ENCODE measurements around the gene NCOA6. TPM values are rescaled to one million over a fixed set of nuclear protein-coding genes. Genes with fewer than 3 reads are reported as not detected.
"Not testable (repeated sequence)": the region's sequence is repeated elsewhere in the genome, so short reads cannot be mapped to it uniquely, and the experiment has no call there.

NCOA6 gene
- total RNA-seq, 1 donor from 2014 or later, result 29.1 TPM

- no peak overlapping the region for H3K4me3 Mint-ChIP-seq (ENCODE audit: low read depth)
Measured at GRCh38 chr20:34820805-34821578, 4.5 kb downstream of the NCOA6 start.

GRCh38 chr20:34817801-34818200, 7.7 kb downstream of the NCOA6 start:
- Mint-ChIP-seq H3K4me1 (ENCODE audit: low read depth) (peaks cover 17% of the 10 kb centered on the region), H3K27ac (no peak overlapping the region), H3K4me3 (ENCODE audit: low read depth) (no peak overlapping the region), H3K27me3 (ENCODE audit: low read depth) (no peaks in the 10 kb centered on the region), H3K36me3 (ENCODE audit: low read depth) (peaks cover 8% of the 10 kb centered on the region), H3K9me3 (no peaks in the 10 kb centered on the region)
- intact Hi-C loops (cut with micrococcal nuclease), result no loop called here
- DNase-seq (ENCODE audit: low spot score), result no peak

More at GRCh38 chr20:34820805-34821578, 4.5 kb downstream of the NCOA6 start:
- H3K9me3 Mint-ChIP-seq, result no peaks in the 10 kb centered on the region
- H3K27ac Mint-ChIP-seq, result no peak overlapping the region
- peaks cover 29% of the 10 kb centered on the region for H3K4me1 Mint-ChIP-seq (ENCODE audit: low read depth)
- no peaks in the 10 kb centered on the region for H3K27me3 Mint-ChIP-seq (ENCODE audit: low read depth)
- intact Hi-C loops (cut with micrococcal nuclease), result loop anchor here (5.0 to 10.0 kb wide), 3 partner anchors 274 to 594 kb away; partner anchors contain the start of genes EDEM2, TRPC4AP and UQCC1
- peaks cover 13% of the 10 kb centered on the region for H3K36me3 Mint-ChIP-seq (ENCODE audit: low read depth)
- DNase-seq (ENCODE audit: low spot score), result no peak

GRCh38 chr20:34817072-34817471, 8.4 kb downstream of the NCOA6 start:
- intact Hi-C loops (cut with micrococcal nuclease), result no loop called here
- no peaks in the 10 kb centered on the region for H3K9me3 Mint-ChIP-seq
- no peak overlapping the region for H3K27ac Mint-ChIP-seq
- H3K36me3 Mint-ChIP-seq (ENCODE audit: low read depth), result peaks cover 4% of the 10 kb centered on the region
- DNase-seq (ENCODE audit: low spot score), result no peak
- no peak overlapping the region for H3K4me3 Mint-ChIP-seq (ENCODE audit: low read depth)
- no peaks in the 10 kb centered on the region for H3K27me3 Mint-ChIP-seq (ENCODE audit: low read depth)
- peaks cover 12% of the 10 kb centered on the region for H3K4me1 Mint-ChIP-seq (ENCODE audit: low read depth)

- intact Hi-C loops (cut with micrococcal nuclease), result no loop called here
- Mint-ChIP-seq H3K27ac (no peak overlapping the region), H3K4me1 (ENCODE audit: low read depth) (peaks cover 6% of the 10 kb centered on the region), H3K36me3 (ENCODE audit: low read depth) (no peaks in the 10 kb centered on the region), H3K4me3 (ENCODE audit: low read depth) (no peak overlapping the region), H3K9me3 (no peaks in the 10 kb centered on the region), H3K27me3 (ENCODE audit: low read depth) (no peaks in the 10 kb centered on the region)
- no peak for DNase-seq (ENCODE audit: low spot score)
Measured at GRCh38 chr20:34815636-34816035, 9.8 kb downstream of the NCOA6 start.

- H3K36me3 Mint-ChIP-seq (ENCODE audit: low read depth), result peaks cover 4% of the 10 kb centered on the region
- no peak for DNase-seq (ENCODE audit: low spot score)
- no peaks in the 10 kb centered on the region for H3K27me3 Mint-ChIP-seq (ENCODE audit: low read depth)
- H3K4me3 Mint-ChIP-seq (ENCODE audit: low read depth), result no peak overlapping the region
- H3K27ac Mint-ChIP-seq, result no peak overlapping the region
- peaks cover 10% of the 10 kb centered on the region for H3K4me1 Mint-ChIP-seq (ENCODE audit: low read depth)
- intact Hi-C loops (cut with micrococcal nuclease), result no loop called here
- no peaks in the 10 kb centered on the region for H3K9me3 Mint-ChIP-seq
Measured at GRCh38 chr20:34808583-34808982, 16.9 kb downstream of the NCOA6 start.

GRCh38 chr20:34807944-34808465, 17.4 kb downstream of the NCOA6 start:
- intact Hi-C loops (cut with micrococcal nuclease); H3K36me3 Mint-ChIP-seq (ENCODE audit: low read depth); DNase-seq (ENCODE audit: low spot score); H3K9me3 Mint-ChIP-seq; H3K4me3 Mint-ChIP-seq (ENCODE audit: low read depth); H3K27ac Mint-ChIP-seq; H3K27me3 Mint-ChIP-seq (ENCODE audit: low read depth): not testable (repeated sequence)
- peaks cover 10% of the 10 kb centered on the region for H3K4me1 Mint-ChIP-seq (ENCODE audit: low read depth)

GRCh38 chr20:34806255-34806654, 19.2 kb downstream of the NCOA6 start:
- H3K36me3 Mint-ChIP-seq (ENCODE audit: low read depth), result peaks cover 10% of the 10 kb centered on the region
- H3K9me3 Mint-ChIP-seq, result no peaks in the 10 kb centered on the region
- no peak for DNase-seq (ENCODE audit: low spot score)
- intact Hi-C loops (cut with micrococcal nuclease), result no loop called here
- H3K4me3 Mint-ChIP-seq (ENCODE audit: low read depth), result no peak overlapping the region
- no peak overlapping the region for H3K27ac Mint-ChIP-seq
- H3K27me3 Mint-ChIP-seq (ENCODE audit: low read depth), result no peaks in the 10 kb centered on the region
- H3K4me1 Mint-ChIP-seq (ENCODE audit: low read depth), result peaks cover 10% of the 10 kb centered on the region

GRCh38 chr20:34798871-34799270, 26.6 kb downstream of the NCOA6 start:
- Mint-ChIP-seq H3K9me3 (no peaks in the 10 kb centered on the region), H3K4me1 (ENCODE audit: low read depth) (peaks cover 7% of the 10 kb centered on the region), H3K36me3 (ENCODE audit: low read depth) (peaks cover 7% of the 10 kb centered on the region), H3K4me3 (ENCODE audit: low read depth) (no peak overlapping the region), H3K27me3 (ENCODE audit: low read depth) (no peaks in the 10 kb centered on the region), H3K27ac (no peak overlapping the region)
- intact Hi-C loops (cut with micrococcal nuclease), result no loop called here
- no peak for DNase-seq (ENCODE audit: low spot score)

- Mint-ChIP-seq H3K27me3 (ENCODE audit: low read depth) (no peaks in the 10 kb centered on the region), H3K27ac (no peak overlapping the region), H3K4me1 (ENCODE audit: low read depth) (peaks cover 7% of the 10 kb centered on the region), H3K9me3 (no peaks in the 10 kb centered on the region), H3K36me3 (ENCODE audit: low read depth) (peaks cover 7% of the 10 kb centered on the region), H3K4me3 (ENCODE audit: low read depth) (no peak overlapping the region)
- intact Hi-C loops (cut with micrococcal nuclease), result no loop called here
- DNase-seq (ENCODE audit: low spot score), result no peak
Measured at GRCh38 chr20:34798328-34798727, 27.1 kb downstream of the NCOA6 start.

GRCh38 chr20:34797012-34797995, 28.1 kb downstream of the NCOA6 start:
- Mint-ChIP-seq H3K27me3 (ENCODE audit: low read depth) (no peaks in the 10 kb centered on the region), H3K4me1 (ENCODE audit: low read depth) (peaks cover 7% of the 10 kb centered on the region), H3K27ac (no peak overlapping the region), H3K9me3 (no peaks in the 10 kb centered on the region), H3K36me3 (ENCODE audit: low read depth) (peaks cover 7% of the 10 kb centered on the region), H3K4me3 (ENCODE audit: low read depth) (no peak overlapping the region)
- intact Hi-C loops (cut with micrococcal nuclease), result no loop called here
- no peak for DNase-seq (ENCODE audit: low spot score)

GRCh38 chr20:34794006-34794585, 31.4 kb downstream of the NCOA6 start:
- DNase-seq (ENCODE audit: low spot score), result no peak
- Mint-ChIP-seq H3K4me1 (ENCODE audit: low read depth) (peaks cover 3% of the 10 kb centered on the region), H3K27me3 (ENCODE audit: low read depth) (no peaks in the 10 kb centered on the region), H3K36me3 (ENCODE audit: low read depth) (peaks cover 9% of the 10 kb centered on the region), H3K9me3 (no peaks in the 10 kb centered on the region), H3K27ac (no peak overlapping the region), H3K4me3 (ENCODE audit: low read depth) (no peak overlapping the region)
- intact Hi-C loops (cut with micrococcal nuclease), result no loop called here

- no peak overlapping the region for H3K27ac Mint-ChIP-seq
- DNase-seq (ENCODE audit: low spot score), result no peak
- H3K4me3 Mint-ChIP-seq (ENCODE audit: low read depth), result no peak overlapping the region
- H3K27me3 Mint-ChIP-seq (ENCODE audit: low read depth), result no peaks in the 10 kb centered on the region
- peaks cover 9% of the 10 kb centered on the region for H3K36me3 Mint-ChIP-seq (ENCODE audit: low read depth)
- H3K4me1 Mint-ChIP-seq (ENCODE audit: low read depth), result peaks cover 3% of the 10 kb centered on the region
- no peaks in the 10 kb centered on the region for H3K9me3 Mint-ChIP-seq
- intact Hi-C loops (cut with micrococcal nuclease), result no loop called here
Measured at GRCh38 chr20:34792687-34793363, 32.6 kb downstream of the NCOA6 start.
